K562 (cell line): Measurements from ENCODE around the gene LMCD1.

ENCODE experiments used
- BDP1 ChIP-seq: IDR thresholded peaks from 3 replicates; pipeline ENCODE4 v1.6.1; 2011; ENCODE audit not compliant: insufficient read length, insufficient read depth
- CHD2 ChIP-seq: IDR thresholded peaks from 2 replicates; pipeline ENCODE4 v1.6.1; 2011; ENCODE audit warnings: low read depth, low read length
- EGR1 ChIP-seq: fragments of 450-650 bp; conservative IDR thresholded peaks from 2 replicates; pipeline ENCODE4 v1.6.1; 2017; ENCODE audit warnings: mild to moderate bottlenecking
- EZH2 ChIP-seq: IDR thresholded peaks from 2 replicates; pipeline ENCODE4 v1.6.1; 2012; ENCODE audit warnings: low read depth, mild to moderate bottlenecking, inconsistent platforms, low read length, borderline replicate concordance
- JUND ChIP-seq, 2 experiments: IDR thresholded peaks; 2 replicates in 1 of 2; 3 replicates in 1 of 2; pipeline ENCODE4 v1.6.1; 2011; ENCODE audit warnings: borderline replicate concordance in 2 of 2, low read depth in 2 of 2, low read length in 2 of 2, improper control_type of control experiment in 1 of 2, missing biosample characterization in 1 of 2, missing genetic modification characterization in 1 of 2, missing genetic modification reagents in 1 of 2
- POLR2AphosphoS5 ChIP-seq: IDR thresholded peaks from 2 replicates; pipeline ENCODE4 v1.6.1; 2011; ENCODE audit warnings: mild to moderate bottlenecking, low read depth, low read length, moderate library complexity; ENCODE audit not compliant: control insufficient read depth, insufficient read depth
- TEAD2 ChIP-seq: fragments of 450-650 bp; IDR thresholded peaks from 2 replicates; pipeline ENCODE4 v1.6.1; 2016; ENCODE audit warnings: missing genetic modification characterization, control low read depth, missing compliant biosample characterization
- ZNF395 ChIP-seq: fragments of 200-800 bp; sonication (Bioruptor generic); IDR thresholded peaks from 2 replicates; pipeline ENCODE4 v1.6.1; 2017; ENCODE audit warnings: missing genetic modification characterization, missing compliant biosample characterization

GRCh38 chr3:8507496-8507895, 5.9 kb downstream of the LMCD1 start:
- no peak for TF ChIP-seq EZH2
- TF ChIP-seq POLR2AphosphoS5, result no peak
- TF ChIP-seq JUND (IDR thresholded peaks at IDR 0.05; ENCODE audit: borderline replicate concordance, low read depth, low read length), result no peak
- TF ChIP-seq JUND (tag; IDR thresholded peaks at IDR 0.05; ENCODE audit: borderline replicate concordance, low read depth, low read length), result no peak
- no peak for TF ChIP-seq ZNF395 (CRISPR knock-in tag)
- TF ChIP-seq EGR1, result no peak
- TF ChIP-seq BDP1, result no peak
- TF ChIP-seq CHD2, result no peak
- TF ChIP-seq TEAD2 (tag), result no peak
